ENCODE results near the gene GLRX2.

DNA sequence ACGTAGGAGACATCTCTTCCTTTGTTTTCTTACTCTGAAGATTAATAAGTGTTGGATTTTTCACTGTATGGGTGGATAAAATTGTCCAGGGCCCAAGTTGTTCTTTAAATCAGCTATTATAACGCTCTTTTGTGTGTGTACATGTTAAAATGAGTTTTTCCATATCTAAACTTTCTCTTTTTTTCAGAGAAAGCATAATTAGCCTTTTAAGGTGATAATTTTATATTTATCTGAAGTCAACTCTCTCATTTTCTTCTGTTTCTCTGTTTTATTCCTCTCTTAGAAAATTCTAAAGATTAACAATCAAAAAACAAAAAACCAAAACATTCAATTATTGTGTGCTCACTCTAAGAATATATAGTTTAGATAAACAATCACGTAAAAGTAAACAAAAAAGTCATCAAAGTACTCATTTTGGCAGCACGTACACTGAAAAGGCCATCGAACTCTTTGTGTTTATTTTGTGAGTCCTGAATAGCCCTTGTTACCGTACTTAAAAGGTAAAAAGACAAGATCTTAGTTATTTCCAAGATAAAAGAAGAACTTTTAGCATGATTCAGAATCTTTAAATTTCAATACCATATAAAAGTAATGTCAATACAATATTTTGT is 9.4 kb upstream of the GLRX2 start:
- TF ChIP-seq, protein P1, sequence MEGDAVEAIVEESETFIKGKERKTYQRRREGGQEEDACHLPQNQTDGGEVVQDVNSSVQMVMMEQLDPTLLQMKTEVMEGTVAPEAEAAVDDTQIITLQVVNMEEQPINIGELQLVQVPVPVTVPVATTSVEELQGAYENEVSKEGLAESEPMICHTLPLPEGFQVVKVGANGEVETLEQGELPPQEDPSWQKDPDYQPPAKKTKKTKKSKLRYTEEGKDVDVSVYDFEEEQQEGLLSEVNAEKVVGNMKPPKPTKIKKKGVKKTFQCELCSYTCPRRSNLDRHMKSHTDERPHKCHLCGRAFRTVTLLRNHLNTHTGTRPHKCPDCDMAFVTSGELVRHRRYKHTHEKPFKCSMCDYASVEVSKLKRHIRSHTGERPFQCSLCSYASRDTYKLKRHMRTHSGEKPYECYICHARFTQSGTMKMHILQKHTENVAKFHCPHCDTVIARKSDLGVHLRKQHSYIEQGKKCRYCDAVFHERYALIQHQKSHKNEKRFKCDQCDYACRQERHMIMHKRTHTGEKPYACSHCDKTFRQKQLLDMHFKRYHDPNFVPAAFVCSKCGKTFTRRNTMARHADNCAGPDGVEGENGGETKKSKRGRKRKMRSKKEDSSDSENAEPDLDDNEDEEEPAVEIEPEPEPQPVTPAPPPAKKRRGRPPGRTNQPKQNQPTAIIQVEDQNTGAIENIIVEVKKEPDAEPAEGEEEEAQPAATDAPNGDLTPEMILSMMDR (conservative IDR thresholded peaks at IDR 0.05; ENCODE audit: low read depth, low read length): no peak
- TF ChIP-seq EZH2 (IDR thresholded peaks at IDR 0.05; ENCODE audit: low read length, unreplicated experiment) (no peak), EZH2phosphoT487 (IDR thresholded peaks at IDR 0.05; ENCODE audit: borderline replicate concordance, low read length) (no peak)

All from PC-3 (cell line).